Bone marrow (tissue), 2 donors: Measurements from ENCODE around the gene FAM83G.
A peak's percentile ranks its signal among the peaks of the same experiment; 100 is the strongest.

ENCODE experiments used
- DNase-seq, 2 donors: peaks; one replicate each; lab custom pipeline; 2025; lab: John Stamatoyannopoulos, UW

Gene FAM83G

DNA sequence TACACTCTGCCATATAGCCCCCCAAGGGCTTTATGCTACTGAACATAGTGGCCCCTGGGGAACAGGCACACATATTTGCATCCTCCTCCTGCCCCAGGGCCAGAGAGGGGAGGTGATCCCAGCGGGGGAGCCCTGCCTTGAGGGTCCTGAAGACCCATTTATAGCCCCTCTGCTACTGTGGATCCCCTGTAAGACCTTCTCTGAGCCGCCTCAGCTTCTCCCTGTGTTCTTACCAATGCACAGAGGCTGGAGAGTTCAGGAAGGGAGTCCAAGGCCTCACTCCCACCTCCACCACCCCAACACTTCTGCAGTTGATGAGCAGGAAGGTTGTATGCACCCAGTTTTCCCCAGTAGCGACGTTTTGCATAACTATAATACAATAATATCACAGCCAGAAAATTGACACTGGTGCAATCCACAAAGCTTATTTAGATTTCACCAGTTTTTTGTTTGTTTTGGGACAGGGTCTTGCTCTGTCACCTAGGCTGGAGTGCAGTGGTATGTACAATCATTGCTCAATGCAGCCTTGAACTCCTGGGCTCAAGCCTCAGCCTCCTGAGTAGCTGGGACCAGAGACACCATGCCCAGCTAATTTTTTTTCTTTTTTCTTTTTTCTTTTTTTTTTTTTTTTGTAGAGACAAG is 1.3 kb upstream of the FAM83G start:
- DNase-seq: no peak

DNA sequence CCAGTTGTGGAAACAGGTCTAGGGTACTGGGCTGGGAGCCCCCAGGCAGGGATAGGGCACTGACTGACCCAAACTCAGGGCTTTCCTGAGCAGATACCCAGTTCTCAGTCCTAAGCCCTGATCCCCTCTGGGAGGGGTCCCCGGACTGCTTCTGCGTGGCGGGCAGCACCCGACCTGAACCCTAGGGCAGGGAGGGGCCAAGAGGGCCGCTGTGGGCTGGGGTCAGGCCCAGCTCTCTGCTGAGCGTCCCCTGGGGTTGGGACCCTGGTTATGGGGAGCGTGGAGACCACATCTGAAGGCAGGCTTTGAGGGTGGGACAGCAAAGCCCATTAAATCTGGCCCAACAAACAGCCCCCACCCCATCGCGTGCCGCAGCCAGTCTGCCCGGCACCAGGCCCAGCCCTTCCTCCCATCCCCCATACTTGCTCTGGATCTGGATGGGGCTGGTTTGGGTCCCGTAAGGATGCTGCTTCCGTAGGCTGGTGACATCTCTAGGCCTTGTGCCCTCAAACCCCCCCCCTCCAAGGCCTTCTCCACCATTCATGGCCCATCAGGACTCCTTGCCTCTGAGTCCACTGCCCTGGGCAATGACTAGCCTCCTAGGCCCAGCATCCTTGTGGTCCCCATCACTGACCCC is 691 bp upstream of the FAM83G start:
- no peak for DNase-seq

DNA sequence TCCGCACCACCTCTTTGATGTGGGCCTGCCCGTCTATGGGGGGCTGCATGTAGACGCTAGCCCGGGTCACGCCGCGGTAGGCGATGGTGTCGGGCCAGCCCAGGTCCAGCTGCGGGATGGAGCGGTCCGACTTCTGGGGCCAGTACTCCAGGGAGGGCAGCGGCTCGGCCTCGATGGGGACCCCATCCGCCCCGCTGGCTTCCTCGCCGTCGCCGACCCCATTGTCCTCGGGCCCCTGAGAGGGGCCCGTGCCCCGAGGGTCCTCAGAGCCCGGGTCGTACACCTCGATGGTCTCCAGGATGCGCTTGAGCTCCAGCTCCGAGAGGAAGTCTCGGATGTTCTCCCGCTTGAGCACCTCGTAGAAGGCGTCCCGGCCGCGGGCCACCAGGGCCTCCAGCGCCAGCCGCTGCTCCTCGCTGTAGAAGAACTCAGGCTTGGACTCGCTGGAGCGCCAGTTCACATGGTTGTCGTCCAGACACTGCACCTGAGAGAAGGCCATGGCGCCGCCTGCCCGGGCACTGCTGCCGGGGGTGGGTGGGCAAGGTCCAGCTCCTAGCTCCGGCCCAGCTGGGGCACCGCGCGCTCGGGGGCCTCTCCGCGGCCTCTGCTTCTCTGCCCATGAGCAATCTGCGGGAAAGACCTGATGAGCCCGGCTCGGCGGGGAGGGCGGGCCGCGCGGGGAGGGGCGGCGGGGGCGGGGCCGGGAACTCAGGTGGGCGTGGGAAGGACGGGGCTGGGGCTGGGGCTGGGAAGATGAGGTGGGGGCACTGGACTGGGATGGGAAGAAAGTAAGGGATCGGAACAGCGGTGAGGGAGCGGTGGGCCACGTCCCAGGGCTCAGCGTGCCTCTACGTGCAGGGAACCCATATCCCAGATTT is 782 bp downstream of the FAM83G start:
- peak in 1 of 2 donors; percentile 37 for DNase-seq

DNA sequence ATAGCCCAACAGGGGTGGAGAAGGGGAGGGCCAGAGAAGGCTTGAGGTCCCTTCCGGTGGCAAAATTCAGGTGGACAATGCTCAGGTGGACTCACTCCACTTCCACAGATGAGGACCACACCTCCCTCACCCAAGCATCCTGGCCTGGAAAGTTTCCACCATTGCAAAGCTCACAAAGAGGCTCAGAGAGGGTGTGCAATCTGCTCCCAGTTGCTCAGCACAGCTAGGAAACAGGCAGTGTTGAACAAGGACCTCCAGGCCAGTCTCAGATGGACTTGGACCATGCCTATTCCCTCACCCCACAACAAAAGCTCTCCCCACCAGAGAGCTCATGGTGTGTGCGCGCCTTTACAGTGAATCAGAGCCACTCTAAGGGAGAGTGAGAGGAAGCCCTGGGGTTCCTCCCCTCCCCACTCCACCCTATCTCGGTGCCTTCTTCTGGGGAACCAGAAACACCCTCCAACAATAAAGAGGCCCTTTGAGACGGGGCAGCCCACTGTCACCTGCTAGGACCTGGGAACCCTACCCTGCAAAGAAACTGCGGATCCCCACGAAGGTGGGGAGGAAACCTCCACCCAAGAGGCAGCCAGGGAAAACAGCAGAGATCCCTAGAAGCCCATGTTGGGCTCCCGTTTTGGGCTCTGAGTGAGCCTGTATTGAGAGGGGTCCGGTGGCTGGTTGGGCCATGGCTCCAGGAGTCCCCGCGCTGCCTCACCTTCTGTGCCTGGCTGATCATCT is 1.6 kb downstream of the FAM83G start:
- no peak for DNase-seq

DNA sequence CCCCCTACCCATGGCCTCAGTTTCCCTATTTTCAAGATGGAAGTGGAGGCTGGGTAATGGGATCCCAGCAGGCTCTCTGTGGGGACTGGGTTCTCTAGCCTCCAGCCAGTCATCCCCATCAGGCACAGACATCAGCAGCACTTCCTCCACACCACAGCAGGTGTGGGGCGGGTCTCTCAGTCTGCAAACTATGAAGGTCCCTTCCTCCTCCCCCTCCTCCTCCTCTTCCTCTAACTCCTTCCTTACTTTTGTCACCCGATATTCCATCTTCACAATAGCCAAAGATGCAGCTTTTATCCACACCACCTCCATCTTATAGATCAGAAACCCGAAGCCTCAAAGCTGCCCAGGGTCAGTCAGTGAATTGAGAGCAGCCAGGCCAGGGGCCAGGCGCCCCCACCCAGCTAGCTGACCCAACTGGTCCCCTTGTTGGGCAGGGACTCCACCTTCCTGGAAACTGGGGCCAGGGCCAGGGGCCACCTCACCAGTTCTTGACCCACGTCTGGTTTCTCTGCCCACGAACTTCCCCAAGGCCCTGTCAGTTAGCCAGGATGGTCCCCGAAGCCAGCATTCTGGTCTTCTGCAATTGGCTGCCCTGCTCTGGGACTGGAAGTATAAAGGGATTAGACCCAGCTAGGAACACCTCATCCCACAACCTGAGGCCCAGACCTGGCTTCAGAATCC is 2.5 kb downstream of the FAM83G start:
- no peak for DNase-seq

DNA sequence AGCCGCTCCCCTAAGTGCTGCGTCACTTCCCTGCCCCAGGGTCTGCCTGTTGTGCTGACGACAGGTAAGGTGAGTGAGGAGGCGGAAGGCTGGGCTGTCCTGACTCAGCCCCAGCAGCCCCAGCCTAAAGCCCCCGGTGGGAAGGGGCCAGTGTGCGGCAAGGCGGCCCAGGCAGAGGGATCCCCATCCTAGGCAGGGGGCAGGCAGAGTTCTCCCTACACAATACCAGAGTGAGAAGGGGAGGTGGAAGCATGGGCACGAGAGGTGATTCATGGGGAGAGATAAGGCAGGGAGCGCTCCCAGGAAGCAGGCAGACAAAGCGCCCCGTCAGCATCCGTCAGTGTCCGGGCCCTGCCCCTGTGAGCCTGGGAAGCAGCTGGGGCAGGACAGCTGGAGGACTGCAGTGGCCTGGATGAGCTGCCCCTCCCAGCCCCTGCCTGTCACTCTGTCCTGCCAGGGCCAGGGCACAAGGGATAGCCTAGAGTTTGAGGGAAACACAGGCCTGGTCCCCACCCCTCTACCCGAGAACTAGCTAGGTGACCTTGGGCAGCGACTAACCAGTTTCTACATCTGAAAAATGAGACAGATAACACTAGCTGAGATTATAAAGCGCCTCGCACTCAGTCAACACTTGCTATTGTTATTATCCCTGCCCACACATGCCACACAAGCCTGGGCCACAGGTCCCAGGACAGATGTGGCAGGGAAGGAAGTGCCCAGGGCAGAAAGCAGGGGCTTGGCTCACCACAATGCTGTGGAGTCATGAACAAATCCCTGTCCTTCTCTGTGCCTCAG is 3.8 kb downstream of the FAM83G start:
- no peak for DNase-seq

DNA sequence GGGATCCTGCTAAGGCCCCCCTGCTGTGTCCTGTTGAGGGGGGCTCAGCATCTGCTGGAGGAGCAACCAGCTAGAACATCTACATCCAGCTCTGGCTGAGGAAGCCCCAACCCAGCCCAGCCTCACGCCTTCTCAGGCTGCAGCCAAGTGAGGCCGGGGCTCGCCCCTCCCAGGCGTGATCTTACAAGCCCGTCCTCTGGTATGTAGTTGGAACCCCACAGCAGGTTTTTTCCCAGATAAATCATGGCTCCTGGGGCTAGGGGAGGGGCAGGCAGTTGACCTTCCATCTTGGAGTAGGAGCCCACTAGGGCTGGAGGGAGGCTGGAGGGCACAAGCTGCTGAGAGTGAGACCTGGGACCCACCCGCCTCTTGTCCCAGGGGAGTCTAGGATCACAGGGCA is 4.7 kb downstream of the FAM83G start:
- no peak for DNase-seq

DNA sequence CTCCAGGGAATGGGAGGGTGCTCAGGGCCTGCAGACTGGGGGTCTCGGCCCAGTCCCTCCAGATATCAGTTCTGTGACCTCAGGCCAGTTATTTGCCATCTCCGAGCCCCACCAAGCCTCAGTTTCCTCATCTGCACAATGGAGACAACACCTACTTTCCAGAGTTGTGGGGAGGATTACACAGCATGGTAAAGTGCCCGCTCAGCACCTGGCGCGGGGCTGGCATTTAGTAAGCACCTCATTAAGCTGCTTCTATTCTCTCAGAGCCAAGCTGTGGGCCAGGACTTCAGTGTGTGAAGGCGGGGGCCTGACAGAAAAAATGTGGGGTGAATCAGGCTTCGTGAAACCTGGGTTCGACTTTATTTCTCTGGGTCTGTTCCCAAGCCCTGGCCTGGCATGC is 5.2 kb downstream of the FAM83G start:
- DNase-seq: no peak

DNA sequence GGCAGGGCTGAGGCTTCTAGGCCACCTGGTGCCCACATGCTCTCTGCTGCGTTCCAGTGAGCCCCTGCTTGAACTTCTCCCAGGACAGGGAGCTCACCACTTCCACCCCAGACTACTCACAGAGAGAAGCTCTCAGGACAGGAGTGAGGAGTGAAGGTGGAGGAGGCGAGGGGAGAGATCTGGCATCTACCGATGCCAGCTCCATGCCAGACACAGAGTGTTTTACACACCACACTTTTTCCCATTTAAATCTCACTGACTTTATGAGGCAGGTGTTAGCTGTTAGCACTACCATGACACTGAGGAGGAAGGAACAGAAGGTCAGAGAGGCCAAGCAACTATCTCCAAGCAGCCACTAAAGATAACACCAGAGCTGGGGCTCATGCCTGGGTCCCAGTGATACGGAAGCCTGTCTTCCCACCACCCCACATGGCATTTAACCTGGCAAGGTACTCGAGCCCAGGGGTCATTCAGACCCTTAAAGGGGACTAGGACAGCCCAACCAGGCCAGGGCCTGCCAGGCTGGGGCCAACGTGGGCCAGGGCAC is 6.8 kb downstream of the FAM83G start:
- DNase-seq: no peak

DNA sequence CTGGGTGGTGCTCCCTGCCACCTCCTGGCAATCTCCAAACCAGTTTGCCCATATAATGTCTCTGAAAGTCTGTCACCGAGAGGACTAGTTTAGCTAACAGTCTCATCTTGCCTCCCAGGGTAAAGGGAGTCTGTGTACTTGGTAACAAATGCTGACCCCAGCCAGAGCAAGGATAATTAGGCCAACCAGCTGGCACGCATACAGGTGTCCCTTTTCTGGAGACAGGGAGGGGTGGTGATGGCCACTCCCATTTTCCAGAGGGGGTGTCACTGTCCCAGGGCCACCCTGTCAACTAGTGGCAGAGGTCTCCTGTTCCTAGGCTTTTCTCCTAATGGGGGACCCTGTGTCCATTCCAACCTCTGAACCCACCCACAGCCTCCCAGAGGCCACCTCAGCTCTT is 8.1 kb downstream of the FAM83G start:
- DNase-seq: no peak

DNA sequence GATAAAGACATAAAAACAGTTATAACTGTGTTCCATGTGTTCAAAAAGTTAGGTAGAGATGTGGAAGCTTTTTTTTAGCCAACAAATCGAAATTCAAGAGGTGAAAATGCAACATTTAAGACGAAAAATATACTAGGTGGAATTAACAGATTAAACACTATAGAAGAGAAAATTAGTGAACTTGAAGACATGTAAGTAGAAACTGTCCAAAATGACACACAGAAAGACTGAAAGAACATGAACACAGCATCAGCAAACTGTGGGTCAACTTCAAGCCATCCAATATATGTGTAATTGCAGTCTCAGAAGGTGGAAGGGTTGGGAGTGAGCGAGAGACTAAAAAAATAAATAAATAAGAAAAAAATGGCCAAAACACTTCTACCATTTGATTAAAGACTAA is 9.3 kb downstream of the FAM83G start:
- no peak for DNase-seq

DNA sequence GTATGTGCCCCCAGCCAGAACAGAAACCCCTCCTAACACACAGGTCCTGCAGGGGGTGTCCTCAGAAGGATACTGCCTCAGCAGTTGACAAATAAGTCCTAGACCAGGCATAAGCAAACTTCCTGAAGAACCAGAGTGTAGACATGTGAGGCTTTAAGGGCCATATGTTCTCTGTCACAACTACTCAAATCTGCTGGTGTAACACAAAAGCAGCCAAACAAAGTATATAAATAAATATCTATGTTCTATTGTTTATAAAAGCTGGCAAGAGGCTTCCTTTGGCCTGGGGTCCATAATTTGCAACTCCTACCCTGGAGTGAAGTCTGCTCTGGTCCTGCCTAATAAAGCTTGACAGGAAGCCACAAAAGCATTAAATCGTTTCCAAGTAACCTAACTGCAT is 9.9 kb downstream of the FAM83G start:
- no peak for DNase-seq

DNA sequence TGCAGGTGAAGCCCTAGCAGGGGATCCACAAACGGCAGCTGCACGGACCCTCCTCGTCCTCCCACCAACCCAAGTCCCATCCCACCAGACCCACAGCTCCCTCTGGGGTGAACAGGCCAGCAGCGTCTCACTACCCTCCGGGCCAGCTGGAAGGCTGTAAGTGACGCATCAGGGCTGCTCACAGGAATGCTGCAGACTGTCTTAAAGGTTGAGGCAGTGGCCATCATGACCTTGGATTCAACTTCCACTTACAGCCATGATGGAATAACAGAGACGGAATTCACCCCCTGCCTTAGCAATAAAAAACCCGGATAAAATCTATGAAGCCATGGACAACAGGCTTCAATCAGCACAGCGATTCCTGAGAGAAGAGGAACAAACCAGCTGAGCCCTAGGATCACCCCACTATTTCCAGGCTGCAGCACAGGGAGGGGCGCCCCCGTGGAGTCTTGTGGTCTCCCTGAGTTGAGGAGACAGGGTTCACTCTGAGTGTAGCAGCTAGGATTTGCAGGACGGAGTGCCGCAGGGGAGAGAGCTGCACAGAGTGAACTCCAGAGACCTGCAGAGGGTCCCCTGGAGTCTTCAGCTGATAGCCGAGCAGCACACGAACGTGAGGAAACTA is 10.5 kb downstream of the FAM83G start:
- DNase-seq: no peak

DNA sequence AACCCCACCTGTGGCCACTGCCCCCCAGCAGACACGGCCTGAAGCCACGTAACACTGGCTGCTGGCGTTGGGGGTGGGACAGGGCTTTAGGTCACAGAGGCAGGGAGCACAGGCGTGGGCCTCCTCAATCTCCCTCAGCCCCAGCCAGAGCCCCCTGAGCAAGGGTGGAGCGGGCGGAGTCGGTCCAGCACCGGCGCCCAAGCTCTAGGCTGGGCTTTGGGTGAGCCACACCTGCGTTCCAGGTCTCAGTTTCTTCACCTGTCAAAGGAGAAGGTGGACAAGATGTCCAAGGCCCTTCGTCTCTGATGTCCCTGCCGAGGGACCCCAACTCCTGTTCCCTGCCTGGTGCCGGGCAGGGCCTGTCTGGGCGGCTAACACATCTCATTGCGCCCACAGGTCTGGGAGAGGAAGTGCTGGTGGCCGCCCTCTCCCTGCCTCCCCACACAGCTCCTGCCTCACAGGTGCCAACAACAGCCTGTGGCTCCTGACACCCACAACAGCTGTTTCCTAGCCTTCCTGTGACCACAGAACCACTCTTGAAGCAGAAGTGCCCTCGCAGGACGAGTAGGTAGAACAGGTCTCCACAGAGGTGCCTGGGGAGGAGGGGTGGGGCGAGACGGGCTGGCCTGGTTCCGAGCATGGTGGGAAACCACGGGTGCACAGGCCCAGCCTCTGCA is 12.0 kb downstream of the FAM83G start:
- DNase-seq: no peak

DNA sequence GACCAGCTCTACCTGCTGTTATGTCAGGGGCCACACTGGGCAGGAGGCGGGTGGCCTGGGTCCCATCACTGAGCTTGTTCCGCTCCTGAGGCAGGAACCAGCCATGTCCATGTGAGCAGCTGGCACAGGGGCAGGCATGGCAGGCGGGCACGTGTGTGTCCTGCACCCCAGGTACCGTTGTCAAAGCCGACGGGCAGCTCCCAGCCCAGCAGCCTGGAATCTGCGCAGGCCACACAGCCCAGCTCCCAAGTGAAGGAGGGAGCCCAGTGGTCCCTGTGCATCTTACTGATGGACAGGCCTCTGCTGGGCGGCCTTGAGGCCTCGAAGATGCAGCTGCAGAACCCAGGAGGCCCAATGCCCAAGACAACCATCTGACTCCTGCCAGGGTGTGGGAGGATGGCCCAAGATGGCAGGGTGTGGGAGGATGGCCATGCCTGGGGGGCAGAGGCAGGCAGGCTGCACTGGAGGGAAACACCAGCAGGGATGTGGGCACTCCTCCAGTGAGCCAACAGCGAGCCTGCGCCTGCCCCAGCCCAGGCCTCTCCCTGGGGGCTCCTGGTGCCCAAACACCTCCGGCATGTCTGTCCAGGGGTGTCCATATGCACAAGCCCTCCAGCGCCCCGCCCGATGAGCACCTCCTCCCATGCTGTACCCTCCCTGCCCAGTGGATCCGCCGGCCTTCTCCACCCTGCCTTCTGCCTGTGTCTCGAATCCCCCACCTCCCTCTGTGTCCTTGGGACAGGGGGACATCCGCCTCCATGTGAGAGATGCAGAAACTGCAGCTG is 12.8 kb downstream of the FAM83G start:
- no peak for DNase-seq

DNA sequence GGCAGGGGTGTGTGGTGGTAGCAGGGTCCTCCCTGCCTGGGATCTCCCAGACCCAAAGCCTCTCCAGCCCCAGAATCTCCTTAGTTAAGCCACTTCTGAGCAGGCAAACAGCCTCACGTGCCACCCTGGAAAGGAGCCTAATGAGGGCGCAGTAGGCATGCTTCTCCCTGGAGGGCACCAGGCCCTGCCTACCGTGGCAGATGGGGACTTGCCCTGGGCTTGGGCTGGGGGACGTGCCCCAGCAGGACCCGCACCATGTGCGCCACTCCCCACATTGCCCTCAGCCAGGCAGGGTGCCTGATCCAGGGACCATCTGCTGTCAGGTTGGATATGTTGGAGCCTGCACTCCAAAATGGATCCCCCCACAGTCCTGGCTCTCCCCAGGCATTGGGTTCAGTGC is 14.2 kb downstream of the FAM83G start:
- DNase-seq: no peak

DNA sequence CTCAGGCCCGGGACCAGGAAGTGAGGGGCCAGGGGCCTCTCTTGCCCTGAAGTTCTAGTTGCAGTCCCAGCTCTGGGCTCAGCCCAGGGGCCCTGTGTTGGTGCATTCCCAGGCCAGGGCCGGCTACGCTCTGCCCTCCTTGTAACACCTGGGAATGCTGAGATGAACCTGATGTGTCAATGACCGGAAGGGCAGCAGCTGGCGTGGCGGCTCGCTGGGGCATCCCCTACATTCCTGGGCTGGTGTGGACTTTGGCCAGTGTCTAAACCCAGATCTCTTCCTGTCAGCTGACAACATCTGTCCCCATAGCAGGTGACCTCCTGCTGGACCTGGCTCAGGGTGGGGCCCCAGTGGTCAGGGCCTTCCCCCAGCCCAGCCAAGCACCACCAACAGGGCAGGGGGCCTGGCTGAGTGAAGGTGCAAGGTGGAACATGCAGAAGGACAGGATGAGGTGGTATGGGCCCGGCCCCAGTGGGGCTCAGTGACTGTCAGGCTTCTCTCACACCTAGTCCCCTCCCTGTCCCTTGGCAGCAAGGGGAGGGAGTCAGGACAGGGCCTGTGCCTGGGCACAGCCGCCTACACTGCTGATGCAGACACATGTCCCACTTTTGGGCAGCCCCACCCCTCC is 15.9 kb downstream of the FAM83G start:
- DNase-seq: no peak

DNA sequence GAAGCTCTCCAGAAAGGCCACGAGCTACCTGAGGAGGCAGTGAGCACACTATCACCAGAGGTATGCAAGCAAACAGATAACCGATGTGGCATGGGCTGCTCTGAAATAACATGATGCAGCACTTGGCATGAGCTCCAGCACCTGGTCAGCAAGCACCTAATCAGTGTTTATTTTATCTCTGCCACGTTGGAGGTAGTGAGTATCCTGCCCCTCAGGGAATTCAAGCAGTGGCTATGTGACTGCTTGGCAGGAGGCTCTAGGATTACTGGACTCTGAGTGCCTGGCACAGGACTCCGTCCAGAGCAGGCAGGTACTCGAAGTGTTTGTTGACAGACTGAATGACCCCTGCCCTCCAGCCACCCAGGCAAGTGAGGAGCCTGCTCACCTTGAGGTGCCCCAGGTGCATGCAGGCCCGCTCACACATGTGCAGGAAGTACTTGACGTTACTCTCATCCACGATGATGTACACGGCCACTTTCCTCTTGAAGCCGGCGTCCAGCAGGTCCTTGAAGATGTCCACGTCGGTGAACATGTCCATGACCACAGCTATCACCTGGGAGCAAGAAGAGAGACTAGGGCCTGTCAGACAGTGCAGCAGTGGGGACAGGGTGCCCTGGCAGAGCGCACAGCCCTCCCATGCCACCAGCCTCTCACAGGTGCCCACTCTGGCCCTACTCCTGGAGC is 16.6 kb downstream of the FAM83G start:
- no peak for DNase-seq
